Smooth muscle cell (in vitro differentiated cells): ENCODE data around the gene PEX3. TPM values are rescaled to one million over a fixed set of nuclear protein-coding genes. Genes with fewer than 3 reads are reported as not detected.

Experiments used
- DNase-seq: peaks from one replicate; lab custom pipeline; 2025; ENCODE audit not compliant: unreplicated experiment; lab: John Stamatoyannopoulos, UW
- H2AFZ ChIP-seq: fragments of 200-600 bp; sonication (generic); 2 replicates; pipeline ENCODE4 v1.6.0; 2016; ENCODE audit warnings: antibody characterized with exemption, low read depth, mild to moderate bottlenecking
- H3F3A ChIP-seq: fragments of 200-600 bp; sonication (generic); 2 replicates; pipeline ENCODE4 v1.6.0; 2017; ENCODE audit warnings: antibody characterized with exemption, low read depth
- H3K27ac ChIP-seq: fragments of 200-600 bp; sonication (generic); 2 replicates; pipeline ENCODE4 v1.5.1; 2016; ENCODE audit warnings: low read depth, mild to moderate bottlenecking
- H3K27me3 ChIP-seq: fragments of 200-600 bp; sonication (generic); 2 replicates; pipeline ENCODE4 v1.6.1; 2016; ENCODE audit warnings: low read depth, mild to moderate bottlenecking
- H3K36me3 ChIP-seq: fragments of 200-600 bp; sonication (generic); 2 replicates; pipeline ENCODE4 v1.5.1; 2016; ENCODE audit warnings: low read depth
- H3K4me1 ChIP-seq: fragments of 200-600 bp; sonication (generic); 2 replicates; pipeline ENCODE4 v1.5.1; 2016; ENCODE audit warnings: low read depth
- H3K4me2 ChIP-seq: fragments of 200-600 bp; sonication (generic); 2 replicates; pipeline ENCODE4 v1.6.0; 2016; ENCODE audit warnings: mild to moderate bottlenecking
- H3K4me3 ChIP-seq: fragments of 200-600 bp; sonication (generic); 2 replicates; pipeline ENCODE4 v1.5.1; 2016; ENCODE audit warnings: mild to moderate bottlenecking
- H3K79me2 ChIP-seq: fragments of 200-600 bp; sonication (generic); 2 replicates; pipeline ENCODE4 v1.6.0; 2016; ENCODE audit warnings: low read depth, mild to moderate bottlenecking
- H3K9ac ChIP-seq: fragments of 200-600 bp; sonication (generic); 2 replicates; pipeline ENCODE4 v1.6.0; 2016; ENCODE audit warnings: low read depth
- H3K9me3 ChIP-seq: fragments of 200-600 bp; sonication (generic); replicated peaks from 2 replicates; pipeline ENCODE4 v1.5.1; 2016; ENCODE audit warnings: low read depth
- H4K20me1 ChIP-seq: fragments of 200-600 bp; sonication (generic); 2 replicates; pipeline ENCODE4 v1.6.0; 2016; ENCODE audit warnings: low read depth
- CTCF ChIP-seq: fragments of 200-600 bp; sonication (generic); IDR thresholded peaks from 2 replicates; pipeline ENCODE4 v1.5.1; 2017; ENCODE audit warnings: borderline replicate concordance, mild to moderate bottlenecking, antibody characterized with exemption; ENCODE audit not compliant: insufficient read depth, poor library complexity, severe bottlenecking
- WGBS: methylation state at CpG from one replicate; pipeline ENCODE4 v1.1.7; 2016; ENCODE audit warnings: low lambda C conversion rate; 5-methylcytosine and 5-hydroxymethylcytosine counted together
- polyA plus RNA-seq: library from polyadenylated mRNA; unstranded; fragments of >200 nt; fragmentation: Nextera tagmentation; extraction: Ambion mirVana; gene quantifications from 2 replicates; pipeline ENCODE4 v1.2.1, GENCODE V29; 2016
- total RNA-seq: library from RNA; depleted of rRNA; stranded (reverse); fragments of >200 nt; gene quantifications from 2 replicates; pipeline ENCODE4 v1.2.3, GENCODE V29; 2014

PEX3 gene
- total RNA-seq (12.7 and 15.0 TPM in 2 replicates), polyA plus RNA-seq (11.4 and 14.3 TPM in 2 replicates)

- Histone ChIP-seq H3F3A (no peaks in the 10 kb centered on the region), H3K9me3 (no peaks in the 10 kb centered on the region), H3K79me2 (peaks cover 18% of the 10 kb centered on the region), H2AFZ (peak within 1 kb of the TSS; percentile 99), H3K4me1 (peaks cover 9% of the 10 kb centered on the region), H3K4me3 (peak within 1 kb of the TSS; percentile 78), H3K4me2 (peak within 1 kb of the TSS; percentile 94), H3K27me3 (no peaks in the 10 kb centered on the region), H3K9ac (peak within 1 kb of the TSS; percentile 81), H3K27ac (peak within 1 kb of the TSS; percentile 10), H4K20me1 (no peaks in the 10 kb centered on the region), H3K36me3 (no peaks in the 10 kb centered on the region)
- peak; percentile 83 for DNase-seq
- under 1% methylated on average over 55 of the region's 56 CpGs for WGBS
- TF ChIP-seq CTCF = no peak
These were observed at the start of gene PEX3, which contains the start of gene ADAT2 for GRCh38 chr6:143450453-143451371. TSS of gene PEX3 (plus strand) at chr6:143450805. CDS start at chr6:143451043, 238 bp downstream. TSS of gene ADAT2 (minus strand) at chr6:143450695. CDS start at chr6:143450658, 37 bp downstream.

GRCh38 chr6:143401068-143401446, 49.5 kb upstream of the PEX3 start:
- no peak overlapping the region for H3K9ac ChIP-seq
- no peaks in the 10 kb centered on the region for H3K27me3 ChIP-seq
- peak overlapping the region; percentile 70 for H2AFZ ChIP-seq
- no peaks in the 10 kb centered on the region for H3K36me3 ChIP-seq
- no peak overlapping the region for H3K4me3 ChIP-seq
- no peak overlapping the region for H3K4me2 ChIP-seq
- H3K4me1 ChIP-seq = peaks cover 4% of the 10 kb centered on the region
- H3K9me3 ChIP-seq = no peaks in the 10 kb centered on the region
- H3K27ac ChIP-seq = peak overlapping the region; percentile 63
- H4K20me1 ChIP-seq = no peaks in the 10 kb centered on the region
- H3F3A ChIP-seq = peaks cover 5% of the 10 kb centered on the region
- H3K79me2 ChIP-seq = no peaks in the 10 kb centered on the region
- no peak for DNase-seq
- 69% methylated on average over 1 of the region's 1 CpG for WGBS
- no peak for TF ChIP-seq CTCF

- no peak for DNase-seq
- H3K9ac ChIP-seq = no peak overlapping the region
- H3K9me3 ChIP-seq = no peaks in the 10 kb centered on the region
- 69% methylated on average over 5 of the region's 5 CpGs for WGBS
- H3K27me3 ChIP-seq = no peaks in the 10 kb centered on the region
- peak overlapping the region; percentile 63 for H3K27ac ChIP-seq
- peaks cover 4% of the 10 kb centered on the region for H3K4me1 ChIP-seq
- no peaks in the 10 kb centered on the region for H3F3A ChIP-seq
- no peak overlapping the region for H3K4me3 ChIP-seq
- no peaks in the 10 kb centered on the region for H3K79me2 ChIP-seq
- H4K20me1 ChIP-seq = no peaks in the 10 kb centered on the region
- peak overlapping the region; percentile 70 for H2AFZ ChIP-seq
- H3K4me2 ChIP-seq = no peak overlapping the region
- no peaks in the 10 kb centered on the region for H3K36me3 ChIP-seq
- no peak for TF ChIP-seq CTCF
These were observed 48.8 kb upstream of the PEX3 start for GRCh38 chr6:143401636-143402370.
